Ascending aorta (tissue), 2 donors: ENCODE data around the gene TMEM240. TPM values are rescaled to one million over a fixed set of nuclear protein-coding genes. Genes with fewer than 3 reads are reported as not detected.
"Not testable (repeated sequence)": the region's sequence is repeated elsewhere in the genome, so short reads cannot be mapped to it uniquely, and the experiment has no call there.

Experiments
- DNase-seq, 2 donors: peaks; one replicate each; pipeline ENCODE4 v3.0.0-alpha.2; 2019; ENCODE audit warnings: low spot score in 2 of 2
- H3K27ac ChIP-seq, 2 donors: fragments of 200-600 bp; sonication (generic); one replicate each; pipeline ENCODE4 v1.5.1; 2016 to 2017; ENCODE audit warnings: mild to moderate bottlenecking in 1 of 2
- H3K27me3 ChIP-seq: fragments of 200-600 bp; sonication (generic); one replicate; pipeline ENCODE4 v1.5.1; 2017
- H3K36me3 ChIP-seq, 2 donors: fragments of 200-600 bp; sonication (generic); one replicate each; pipeline ENCODE4 v1.5.1; 2016
- H3K4me1 ChIP-seq, 2 donors: fragments of 200-600 bp; sonication (generic); one replicate each; pipeline ENCODE4 v1.5.1; 2016 to 2017; ENCODE audit warnings: mild to moderate bottlenecking in 1 of 2
- H3K4me3 ChIP-seq, 2 donors: fragments of 200-600 bp; sonication (generic); one replicate each; pipeline ENCODE4 v1.5.1; 2016 to 2017; ENCODE audit warnings: mild to moderate bottlenecking in 1 of 2
- H3K9me3 ChIP-seq, 2 donors: fragments of 200-600 bp; sonication (generic); one replicate each; pipeline ENCODE4 v1.5.1; 2016
- CTCF ChIP-seq, 3 experiments: fragments of 200-600 bp in 2 of 3; fragments of 450-650 bp in 1 of 3; sonication (generic) in 2 of 3; IDR thresholded peaks; one replicate each; pipeline ENCODE4 v1.5.1; 2016 to 2019; ENCODE audit warnings: antibody characterized with exemption in 3 of 3, mild to moderate bottlenecking in 1 of 3, moderate library complexity in 1 of 3
- intact Hi-C: fragments of 100-400 bp; cut with DNase I; formaldehyde crosslinking; loops from one replicate; pipeline ENCODE4 v1.15.1; 2023
- total RNA-seq: library from RNA; depleted of rRNA; stranded (reverse); fragments of >200 nt; gene quantifications from one replicate; pipeline ENCODE4 v1.1.0, GENCODE V29; 2016

The TMEM240 gene
- total RNA-seq, 1 donor from 2014 or later: not detected

- Histone ChIP-seq H3K27ac (no peak overlapping the region), H3K36me3 (peaks cover 15 to 35% of the 10 kb centered on the region in 2 donors), H3K27me3 (no peaks in the 10 kb centered on the region), H3K4me3 (no peak overlapping the region), H3K9me3 (peaks cover 0 to 12% of the 10 kb centered on the region in 2 donors), H3K4me1 (no peaks in the 10 kb centered on the region)
- intact Hi-C loops: no loop called here
- no peak for TF ChIP-seq CTCF (IDR thresholded peaks at IDR 0.05)
- no peak for DNase-seq
These were observed 8.5 kb downstream of the TMEM240 start for GRCh38 chr1:1531947-1532346.

- H3K27ac ChIP-seq: no peak overlapping the region
- intact Hi-C loops: no loop called here
- H3K36me3 ChIP-seq: peaks cover 20 to 34% of the 10 kb centered on the region in 2 donors
- no peak for DNase-seq
- no peak overlapping the region for H3K4me3 ChIP-seq
- H3K9me3 ChIP-seq: peaks cover 0 to 12% of the 10 kb centered on the region in 2 donors
- no peak for TF ChIP-seq CTCF (IDR thresholded peaks at IDR 0.05)
- H3K4me1 ChIP-seq: no peaks in the 10 kb centered on the region
- no peaks in the 10 kb centered on the region for H3K27me3 ChIP-seq
These were observed 10.5 kb downstream of the TMEM240 start for GRCh38 chr1:1529936-1530335.

- Histone ChIP-seq H3K4me1 (no peaks in the 10 kb centered on the region), H3K36me3 (peaks cover 21 to 34% of the 10 kb centered on the region in 2 donors), H3K27ac (no peak overlapping the region), H3K27me3 (no peaks in the 10 kb centered on the region), H3K9me3 (peaks cover 0 to 12% of the 10 kb centered on the region in 2 donors), H3K4me3 (no peak overlapping the region)
- DNase-seq: no peak
- intact Hi-C loops: no loop called here
- TF ChIP-seq CTCF (IDR thresholded peaks at IDR 0.05): no peak
These were observed 11.1 kb downstream of the TMEM240 start for GRCh38 chr1:1529321-1529720.

DNA sequence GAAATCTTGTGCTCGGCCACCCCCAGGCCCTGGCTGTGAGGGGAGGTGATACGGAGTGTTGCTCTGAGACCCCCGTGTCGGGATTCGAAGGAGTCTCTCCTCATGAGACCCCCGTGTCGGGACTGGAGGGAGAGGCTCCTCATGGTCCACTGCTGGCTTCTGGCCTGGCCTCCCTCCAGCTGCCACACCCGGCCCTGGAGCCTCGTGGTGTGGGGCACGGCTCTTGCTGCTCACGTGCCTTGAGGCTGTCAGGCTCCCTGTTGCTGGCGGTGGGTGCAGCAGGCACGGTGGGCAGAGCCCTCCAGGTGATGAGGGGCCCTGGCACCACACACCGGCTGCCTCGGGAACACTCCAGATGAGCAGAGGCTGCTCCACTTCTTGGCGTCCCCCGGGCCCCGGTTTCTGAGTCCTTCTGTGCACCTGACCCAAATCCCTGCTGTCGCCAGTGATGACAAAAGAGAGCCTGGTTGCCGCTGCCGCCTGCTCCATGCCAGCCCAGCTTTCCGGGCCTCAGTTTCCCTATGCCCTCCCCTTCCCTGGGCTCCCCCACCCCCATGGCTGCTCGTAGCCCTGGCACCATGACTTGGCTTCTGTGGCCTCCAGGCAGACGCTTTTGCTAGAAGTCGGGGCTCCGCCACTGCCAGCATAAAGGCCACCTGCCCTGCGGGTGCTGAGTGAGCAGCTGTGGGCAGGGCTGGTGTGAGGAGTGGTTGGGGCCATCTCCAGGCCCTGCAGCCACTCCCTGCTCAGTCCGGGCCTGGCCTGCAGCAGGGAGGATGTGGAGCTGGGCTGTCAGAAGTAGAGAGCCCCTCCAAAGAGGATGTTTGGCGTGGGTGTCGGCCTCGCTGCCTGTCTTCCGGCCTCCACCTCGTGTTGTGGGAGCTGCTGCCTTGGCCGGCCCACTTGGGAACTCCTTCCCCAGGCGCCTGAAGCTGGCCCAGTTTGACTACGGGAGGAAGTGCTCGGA, 11.8 kb downstream of the TMEM240 start:
- no peak overlapping the region for H3K4me3 ChIP-seq
- no peaks in the 10 kb centered on the region for H3K27me3 ChIP-seq
- no peaks in the 10 kb centered on the region for H3K4me1 ChIP-seq
- H3K27ac ChIP-seq: no peak overlapping the region
- intact Hi-C loops: no loop called here
- peaks cover 21 to 34% of the 10 kb centered on the region in 2 donors for H3K36me3 ChIP-seq
- no peak for TF ChIP-seq CTCF (IDR thresholded peaks at IDR 0.05)
- DNase-seq: no peak
- H3K9me3 ChIP-seq: peaks cover 0 to 12% of the 10 kb centered on the region in 2 donors

DNA sequence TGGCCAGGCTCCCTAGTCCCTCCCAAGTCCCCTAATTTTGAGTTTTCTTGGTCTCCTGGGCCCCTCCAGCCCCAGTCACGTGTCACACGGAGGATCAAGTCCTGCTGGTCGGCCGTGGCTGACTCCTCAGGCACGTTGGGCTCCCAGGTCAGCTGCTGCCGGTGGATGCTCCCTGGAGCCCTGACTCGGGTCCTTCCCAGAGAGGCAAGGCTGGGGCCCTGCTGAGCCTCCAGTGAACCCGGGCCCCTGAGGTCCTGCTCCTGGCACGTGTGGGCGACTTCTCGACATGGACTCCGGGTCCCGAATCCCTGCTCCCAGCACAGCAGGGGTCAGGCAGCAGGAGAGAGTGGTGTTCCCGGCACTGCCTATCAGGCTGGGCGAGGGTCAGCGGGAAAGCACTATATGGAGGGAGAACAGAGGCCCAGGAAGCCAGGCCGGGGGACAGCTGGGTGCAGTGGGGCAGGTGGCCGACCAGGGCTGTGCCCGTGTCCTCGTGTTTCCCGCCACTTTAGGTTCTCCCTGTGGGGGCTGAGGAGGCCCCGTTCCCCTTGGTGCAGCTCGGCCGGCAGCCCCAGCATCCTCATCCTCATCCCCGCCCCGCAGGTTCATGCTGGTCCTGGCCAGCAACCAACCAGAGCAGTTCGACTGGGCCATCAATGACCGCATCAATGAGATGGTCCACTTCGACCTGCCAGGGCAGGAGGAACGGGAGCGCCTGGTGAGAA, 13.2 kb downstream of the TMEM240 start:
- TF ChIP-seq CTCF (IDR thresholded peaks at IDR 0.05): no peak
- no peak overlapping the region for H3K27ac ChIP-seq
- intact Hi-C loops: no loop called here

GRCh38 chr1:1526476-1526875, 13.9 kb downstream of the TMEM240 start:
- H3K27me3 ChIP-seq, DNase-seq, H3K4me1 ChIP-seq, H3K27ac ChIP-seq, H3K9me3 ChIP-seq, intact Hi-C loops, H3K4me3 ChIP-seq: not testable (repeated sequence)
- H3K36me3 ChIP-seq: peaks cover 27 to 39% of the 10 kb centered on the region in 2 donors

More for the DNA sequence above, 13.2 kb downstream of the TMEM240 start:
- Histone ChIP-seq H3K27me3 (no peaks in the 10 kb centered on the region), H3K4me3 (no peak overlapping the region), H3K9me3 (peaks cover 0 to 12% of the 10 kb centered on the region in 2 donors), H3K4me1 (no peaks in the 10 kb centered on the region), H3K36me3 (peaks cover 21 to 35% of the 10 kb centered on the region in 2 donors)
- DNase-seq: no peak

- DNase-seq, H3K27ac ChIP-seq, intact Hi-C loops, H3K9me3 ChIP-seq, H3K4me1 ChIP-seq, H3K4me3 ChIP-seq, H3K27me3 ChIP-seq: not testable (repeated sequence)
- peaks cover 37 to 51% of the 10 kb centered on the region in 2 donors for H3K36me3 ChIP-seq
These were observed 15.6 kb downstream of the TMEM240 start for GRCh38 chr1:1524750-1525383.

GRCh38 chr1:1523651-1524050, 16.8 kb downstream of the TMEM240 start:
- H3K27me3 ChIP-seq, H3K4me3 ChIP-seq, H3K27ac ChIP-seq, H3K4me1 ChIP-seq, intact Hi-C loops, DNase-seq, H3K9me3 ChIP-seq: not testable (repeated sequence)
- H3K36me3 ChIP-seq: peaks cover 40 to 41% of the 10 kb centered on the region in 2 donors
